Measurements from ENCODE around the gene ITGAD.

Gene ITGAD

DNA sequence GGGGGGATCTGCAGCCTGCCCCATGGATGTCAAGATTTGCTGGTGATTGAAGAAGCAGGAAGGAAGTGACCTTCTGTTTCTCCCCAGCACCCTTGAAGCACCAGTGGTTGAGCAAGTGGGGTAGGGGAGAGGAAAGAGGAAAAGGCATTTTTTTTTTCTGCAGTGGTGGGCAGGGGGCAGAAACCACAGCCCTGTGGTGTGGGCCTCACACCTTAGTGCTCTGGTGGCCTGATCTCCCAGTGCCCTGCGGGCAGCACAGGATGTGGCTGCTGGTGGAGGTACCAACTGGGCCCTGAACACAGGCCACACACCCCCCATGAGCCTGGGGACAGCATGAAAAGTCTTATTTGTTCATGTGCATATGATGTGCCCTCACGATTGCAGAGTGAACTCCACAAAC lies 7.1 kb downstream of the ITGAD start:
- POLR2A ChIA-PET: no interaction called here
- no peak for DNase-seq (ENCODE audit: extremely low spot score)
- TF ChIP-seq CTCF (IDR thresholded peaks at IDR 0.05; ENCODE audit: control extremely low read depth, extremely low read depth, low read depth, missing control alignments): no peak
- CTCF ChIA-PET: interaction anchor here (2.3 kb wide), 1 partner anchor 18 kb away, joined by 10 read pairs; no protein-coding TSS in a partner anchor

GRCh38 chr16:31401436-31401835 lies 8.3 kb downstream of the ITGAD start:
- POLR2A ChIA-PET: no interaction called here
- TF ChIP-seq CTCF (IDR thresholded peaks at IDR 0.05; ENCODE audit: control extremely low read depth, extremely low read depth, low read depth, missing control alignments): no peak
- DNase-seq (ENCODE audit: extremely low spot score): no peak
- CTCF ChIA-PET: no interaction called here

DNA sequence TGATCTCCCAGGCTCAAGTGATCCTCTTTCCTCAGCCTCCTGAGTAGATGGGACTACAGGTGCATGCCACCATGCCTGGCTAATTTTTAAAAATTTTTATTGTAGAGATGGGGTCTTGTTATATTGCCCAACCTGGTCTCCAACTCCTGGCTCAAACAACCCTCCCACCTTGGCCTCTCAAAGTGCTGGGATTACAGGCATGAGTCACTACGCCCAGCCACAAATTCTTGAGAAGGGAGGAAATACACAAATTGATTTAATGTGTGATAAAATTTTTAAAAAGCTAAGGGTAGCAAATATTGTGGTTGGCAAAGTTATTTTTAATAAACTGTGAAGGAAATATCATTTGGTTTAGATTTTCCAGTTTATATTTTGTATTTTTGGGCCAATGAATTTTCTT lies 9.6 kb downstream of the ITGAD start:
- POLR2A ChIA-PET: no interaction called here
- CTCF ChIA-PET: interaction anchor here (0.7 to 1.2 kb wide), 4 partner anchors 10 to 29 kb away, joined by 3 read pairs; no protein-coding TSS in a partner anchor
- no peak for DNase-seq (ENCODE audit: extremely low spot score)
- TF ChIP-seq CTCF (IDR thresholded peaks at IDR 0.05; ENCODE audit: control extremely low read depth, extremely low read depth, low read depth, missing control alignments): no peak

- no peak for DNase-seq (ENCODE audit: extremely low spot score)
- no peak for TF ChIP-seq CTCF (IDR thresholded peaks at IDR 0.05; ENCODE audit: control extremely low read depth, extremely low read depth, low read depth, missing control alignments)
- ChIA-PET CTCF (interaction anchor here (1.0 to 1.2 kb wide), 2 partner anchors 11 to 20 kb away, joined by 3 read pairs; no protein-coding TSS in a partner anchor), POLR2A (interaction anchor here (0.6 kb wide), 1 partner anchor 76 kb away, joined by 3 read pairs; no protein-coding TSS in a partner anchor)
These were observed 10.6 kb downstream of the ITGAD start for GRCh38 chr16:31403590-31404352.

DNA sequence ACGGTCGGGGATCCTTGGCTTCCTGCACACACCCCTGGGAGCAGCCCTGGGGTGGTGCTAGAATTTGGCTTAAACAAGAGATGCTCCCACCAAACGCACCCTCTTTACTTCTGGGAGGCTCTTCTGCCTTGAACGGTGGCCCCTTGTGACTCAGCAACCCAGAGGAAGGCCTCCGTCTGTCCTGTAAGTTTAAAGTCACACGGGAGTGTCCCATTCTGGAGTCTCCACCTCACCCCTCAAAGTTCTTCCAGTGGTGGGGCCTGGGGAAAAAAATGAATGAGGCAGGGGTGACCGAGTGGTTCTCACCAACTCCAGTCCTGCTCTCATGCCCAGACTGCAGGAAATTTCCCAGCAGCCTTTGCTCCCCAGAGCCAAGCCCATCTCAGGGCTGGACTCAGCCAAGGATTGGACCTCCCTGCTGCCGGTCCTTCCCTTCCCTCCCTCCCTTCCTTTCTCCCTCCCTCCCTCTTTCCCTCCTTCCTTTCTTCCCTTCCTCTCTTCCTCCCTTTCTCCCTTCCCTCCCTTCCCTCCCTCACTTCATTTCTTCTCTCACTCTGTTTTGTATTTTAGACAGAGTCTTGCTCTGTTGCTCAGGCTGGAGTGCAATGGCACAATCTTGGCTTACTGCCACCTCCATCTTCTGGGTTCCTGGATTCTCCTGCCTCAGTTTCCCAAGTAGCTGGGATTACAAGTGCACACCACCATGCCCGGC lies 11.4 kb downstream of the ITGAD start:
- ChIA-PET CTCF (interaction anchor here (1.0 kb wide), 1 partner anchor 21 kb away, joined by 3 read pairs; no protein-coding TSS in a partner anchor), POLR2A (interaction anchor here (0.6 kb wide), 1 partner anchor 77 kb away, joined by 3 read pairs; no protein-coding TSS in a partner anchor)
- DNase-seq (ENCODE audit: extremely low spot score): no peak
- no peak for TF ChIP-seq CTCF (IDR thresholded peaks at IDR 0.05; ENCODE audit: control extremely low read depth, extremely low read depth, low read depth, missing control alignments)

- DNase-seq (ENCODE audit: extremely low spot score): no peak
- TF ChIP-seq CTCF (IDR thresholded peaks at IDR 0.05; ENCODE audit: control extremely low read depth, extremely low read depth, low read depth, missing control alignments): no peak
- ChIA-PET POLR2A (no interaction called here), CTCF (no interaction called here)
These were observed 14.3 kb downstream of the ITGAD start for GRCh38 chr16:31407406-31407805.
